Activated CD8-positive, alpha-beta T cell treated with anti-CD3 and anti-CD28 coated beads for 36 hours (primary cell): ENCODE measurements around the gene SPEF2. TPM values are rescaled to one million over a fixed set of nuclear protein-coding genes. Genes with fewer than 3 reads are reported as not detected.
A peak's percentile ranks its signal among the peaks of the same experiment; 100 is the strongest.

Source experiments
- ATAC-seq: fragments of 200-7000 bp; cut with Tn5 transposase; one replicate; pipeline ENCODE4 v1.10.0; 2021; ENCODE audit warnings: mild to moderate bottlenecking, moderate library complexity
- CTCF ChIA-PET: fragments of 350-600 bp; sonication (Branson Sonifier 250); formaldehyde crosslinking; loops from one replicate; lab custom pipeline; 2021; ENCODE audit warnings: antibody characterized with exemption; lab: Charles Lee
- POLR2A ChIA-PET: fragments of 350-600 bp; sonication (Branson Sonifier 250); formaldehyde crosslinking; loops from one replicate; lab custom pipeline; 2021; ENCODE audit warnings: antibody characterized with exemption; lab: Charles Lee
- DNase-seq: peaks from one replicate; pipeline ENCODE4 v3.0.0-alpha.2; 2020
- H3K27ac Mint-ChIP-seq: one replicate; pipeline ENCODE4 v1.8.0; 2021; ENCODE audit warnings: mild to moderate bottlenecking, mixed read lengths
- H3K27me3 Mint-ChIP-seq: one replicate; pipeline ENCODE4 v1.8.0; 2021; ENCODE audit warnings: mixed read lengths
- H3K36me3 Mint-ChIP-seq: one replicate; pipeline ENCODE4 v1.8.0; 2021; ENCODE audit warnings: low read depth, mixed read lengths
- H3K4me1 Mint-ChIP-seq: one replicate; pipeline ENCODE4 v1.8.0; 2021; ENCODE audit warnings: low read depth, mixed read lengths
- H3K4me3 Mint-ChIP-seq: one replicate; pipeline ENCODE4 v1.8.0; 2021; ENCODE audit warnings: mild to moderate bottlenecking, moderate library complexity, mixed read lengths
- H3K9me3 Mint-ChIP-seq: one replicate; pipeline ENCODE4 v1.8.0; 2021; ENCODE audit warnings: mixed read lengths
- intact Hi-C: fragments of 100-400 bp; cut with micrococcal nuclease; formaldehyde crosslinking; loops from one replicate; pipeline ENCODE4 v1.10.0; 2022
- total RNA-seq, 2 experiments: library from RNA; stranded (reverse); gene quantifications; one replicate each; pipeline ENCODE4 v1.2.3, GENCODE V29; 2021
- TF ChIP-seq, protein P1 (sequence below): fragments of 200-600 bp; IDR thresholded peaks from one replicate; pipeline ENCODE4 v1.8.0; 2022; ENCODE audit warnings: antibody characterized with exemption, mild to moderate bottlenecking

Gene SPEF2
- total RNA-seq, 2 experiments from 2014 or later, result 8.4 to 9.9 TPM

GRCh38 chr5:35826554-35826953 lies 208.9 kb downstream of the SPEF2 start:
- Mint-ChIP-seq H3K4me1 (peaks cover 93% of the 10 kb centered on the region), H3K27me3 (no peaks in the 10 kb centered on the region), H3K9me3 (no peaks in the 10 kb centered on the region), H3K36me3 (peaks cover 20% of the 10 kb centered on the region), H3K4me3 (peak overlapping the region; percentile 54), H3K27ac (peak overlapping the region; percentile 92)
- TF ChIP-seq, protein P1, sequence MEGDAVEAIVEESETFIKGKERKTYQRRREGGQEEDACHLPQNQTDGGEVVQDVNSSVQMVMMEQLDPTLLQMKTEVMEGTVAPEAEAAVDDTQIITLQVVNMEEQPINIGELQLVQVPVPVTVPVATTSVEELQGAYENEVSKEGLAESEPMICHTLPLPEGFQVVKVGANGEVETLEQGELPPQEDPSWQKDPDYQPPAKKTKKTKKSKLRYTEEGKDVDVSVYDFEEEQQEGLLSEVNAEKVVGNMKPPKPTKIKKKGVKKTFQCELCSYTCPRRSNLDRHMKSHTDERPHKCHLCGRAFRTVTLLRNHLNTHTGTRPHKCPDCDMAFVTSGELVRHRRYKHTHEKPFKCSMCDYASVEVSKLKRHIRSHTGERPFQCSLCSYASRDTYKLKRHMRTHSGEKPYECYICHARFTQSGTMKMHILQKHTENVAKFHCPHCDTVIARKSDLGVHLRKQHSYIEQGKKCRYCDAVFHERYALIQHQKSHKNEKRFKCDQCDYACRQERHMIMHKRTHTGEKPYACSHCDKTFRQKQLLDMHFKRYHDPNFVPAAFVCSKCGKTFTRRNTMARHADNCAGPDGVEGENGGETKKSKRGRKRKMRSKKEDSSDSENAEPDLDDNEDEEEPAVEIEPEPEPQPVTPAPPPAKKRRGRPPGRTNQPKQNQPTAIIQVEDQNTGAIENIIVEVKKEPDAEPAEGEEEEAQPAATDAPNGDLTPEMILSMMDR, result no peak
- no peak for DNase-seq
- CTCF ChIA-PET, result interaction anchor here (1.0 to 5.6 kb wide), 8 partner anchors 8 to 98 kb away, joined by 3 to 33 read pairs (median 4); no protein-coding TSS in a partner anchor
- POLR2A ChIA-PET, result interaction anchor here (1.0 to 11.9 kb wide), 4 partner anchors 11 to 32 kb away, joined by 3 to 241 read pairs (median 3); partner anchors contain the start of gene IL7R
- intact Hi-C loops, result no loop called here
- ATAC-seq, result peak; percentile 50

DNA sequence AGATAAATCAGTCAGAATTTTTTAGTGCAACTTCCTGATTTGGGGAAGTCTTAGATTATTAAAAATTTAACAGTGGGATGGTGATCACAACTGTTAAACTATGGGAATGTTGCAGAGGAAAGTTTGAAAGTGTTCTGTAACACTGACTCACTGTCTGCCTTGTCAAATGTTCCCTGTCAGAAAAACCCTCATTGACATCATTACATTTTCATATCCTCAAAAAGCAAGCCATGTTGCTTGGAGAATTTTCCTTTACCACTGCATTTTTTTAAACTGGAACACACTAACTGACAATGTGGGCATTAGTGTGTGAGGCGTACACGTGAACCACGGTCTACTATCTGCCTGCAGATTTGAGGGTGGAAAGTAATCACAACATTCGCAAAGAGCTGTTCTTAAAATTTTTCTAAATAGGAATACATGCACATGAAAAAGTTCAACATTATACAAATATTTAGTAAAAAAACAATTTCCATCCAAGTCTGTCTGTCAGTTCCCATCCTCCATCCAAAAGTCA lies 210.5 kb downstream of the SPEF2 start:
- ChIA-PET CTCF (interaction anchor here (1.3 to 5.6 kb wide), 4 partner anchors 7 to 49 kb away, joined by 4 to 33 read pairs (median 6); no protein-coding TSS in a partner anchor), POLR2A (interaction anchor here (0.6 to 4.2 kb wide), 8 partner anchors 15 to 74 kb away, joined by 3 to 38 read pairs (median 4); partner anchors contain the start of gene IL7R)
- H3K9me3 Mint-ChIP-seq, result no peaks in the 10 kb centered on the region
- peak overlapping the region; percentile 92 for H3K27ac Mint-ChIP-seq
- intact Hi-C loops, result no loop called here
- DNase-seq (no peak), ATAC-seq (no peak)
- no peaks in the 10 kb centered on the region for H3K27me3 Mint-ChIP-seq
- TF ChIP-seq, protein P1, result no peak
- H3K4me3 Mint-ChIP-seq, result no peak overlapping the region
- H3K36me3 Mint-ChIP-seq, result peaks cover 22% of the 10 kb centered on the region
- H3K4me1 Mint-ChIP-seq, result peaks cover 91% of the 10 kb centered on the region

DNA sequence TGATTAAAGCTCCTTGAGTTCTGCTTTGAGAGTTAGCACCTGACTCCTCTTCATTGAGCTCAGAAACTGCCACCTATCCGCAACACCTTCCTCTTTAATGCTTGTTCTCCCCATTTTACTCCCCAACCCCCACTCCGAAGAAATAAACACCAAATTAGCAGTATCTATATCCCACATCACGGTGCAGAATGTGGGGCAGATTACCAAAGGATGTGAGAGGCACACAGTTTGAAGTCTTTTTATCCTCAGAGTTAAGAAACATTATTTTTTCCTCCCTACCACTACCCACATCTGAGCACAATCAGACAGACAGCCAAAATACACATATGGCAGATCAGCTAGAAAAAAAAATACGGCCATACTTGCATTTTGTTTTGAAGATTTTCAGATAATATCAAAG lies 212.9 kb downstream of the SPEF2 start:
- ATAC-seq (peak; percentile 8), DNase-seq (no peak)
- peak overlapping the region; percentile 19 for H3K4me3 Mint-ChIP-seq
- peaks cover 14% of the 10 kb centered on the region for H3K36me3 Mint-ChIP-seq
- peaks cover 4% of the 10 kb centered on the region for H3K9me3 Mint-ChIP-seq
- TF ChIP-seq, protein P1, result no peak
- intact Hi-C loops, result no loop called here
- H3K27ac Mint-ChIP-seq, result peak overlapping the region; percentile 91
- CTCF ChIA-PET, result interaction anchor here (0.9 to 5.6 kb wide), 10 partner anchors 8 to 90 kb away, joined by 3 to 33 read pairs (median 5); no protein-coding TSS in a partner anchor
- POLR2A ChIA-PET, result interaction anchor here (0.9 to 4.2 kb wide), 10 partner anchors 8 to 95 kb away, joined by 3 to 38 read pairs (median 6); partner anchors contain the start of gene IL7R
- H3K4me1 Mint-ChIP-seq, result peaks cover 88% of the 10 kb centered on the region
- no peaks in the 10 kb centered on the region for H3K27me3 Mint-ChIP-seq

DNA sequence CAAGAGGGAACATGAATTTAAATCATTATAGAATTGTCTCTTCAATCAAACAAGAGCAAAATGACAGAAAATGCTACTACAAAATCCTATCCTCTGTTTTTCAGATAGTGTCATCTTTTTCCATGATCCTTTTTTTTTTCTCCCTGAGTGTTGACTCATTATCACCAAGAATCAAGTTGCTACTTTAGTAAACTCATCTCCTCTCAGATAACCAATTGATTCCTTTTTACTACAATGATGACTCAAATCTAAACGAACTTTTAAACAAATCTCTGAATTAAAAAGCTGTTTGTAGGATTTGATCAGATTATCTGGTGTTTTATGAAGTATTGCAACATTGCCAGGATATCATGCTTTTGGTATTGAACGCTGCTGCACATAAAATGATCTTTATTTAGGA lies 215.1 kb downstream of the SPEF2 start:
- Mint-ChIP-seq H3K9me3 (peaks cover 5% of the 10 kb centered on the region), H3K27me3 (no peaks in the 10 kb centered on the region), H3K36me3 (peaks cover 14% of the 10 kb centered on the region), H3K4me3 (peak overlapping the region; percentile 45), H3K4me1 (peaks cover 86% of the 10 kb centered on the region), H3K27ac (peak overlapping the region; percentile 91)
- DNase-seq (no peak), ATAC-seq (peak; percentile 34)
- ChIA-PET CTCF (interaction anchor here (1.0 to 1.5 kb wide), 9 partner anchors 10 to 182 kb away, joined by 3 to 13 read pairs (median 5); no protein-coding TSS in a partner anchor), POLR2A (interaction anchor here (0.7 to 3.3 kb wide), 14 partner anchors 11 to 94 kb away, joined by 3 to 33 read pairs (median 5); partner anchors contain the start of gene IL7R)
- intact Hi-C loops, result loop anchor here (2.0 kb wide), 1 partner anchor 20 kb away; no protein-coding TSS in a partner anchor
- TF ChIP-seq, protein P1, result no peak
